GM12872 (cell line): ENCODE results near the gene TCF20.

Experiments used
- TF ChIP-seq, protein P1 (sequence below): IDR thresholded peaks from 3 replicates; pipeline ENCODE4 v1.5.1; 2011; ENCODE audit warnings: low read depth, mild to moderate bottlenecking, low read length, moderate library complexity; ENCODE audit not compliant: insufficient read depth

Gene TCF20

DNA sequence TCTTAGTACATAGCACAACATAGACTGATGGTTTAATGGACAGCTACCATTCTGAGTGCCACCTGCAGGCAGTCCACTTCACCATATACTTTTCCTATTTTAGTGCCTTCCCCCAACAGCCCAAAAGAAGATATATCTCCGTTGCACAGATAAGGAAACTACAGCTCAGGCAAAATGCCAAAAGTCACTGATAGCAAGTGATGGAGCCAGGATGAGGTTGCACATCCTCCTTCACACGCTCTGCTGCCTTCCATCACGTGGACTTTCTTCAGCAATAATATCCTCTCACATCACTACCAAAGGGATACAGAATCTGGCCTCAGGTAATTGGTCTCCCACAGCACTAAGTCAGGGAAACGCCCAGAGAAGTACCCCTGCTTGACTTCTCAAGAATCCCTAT lies 7.5 kb downstream of the TCF20 start:
- TF ChIP-seq, protein P1, sequence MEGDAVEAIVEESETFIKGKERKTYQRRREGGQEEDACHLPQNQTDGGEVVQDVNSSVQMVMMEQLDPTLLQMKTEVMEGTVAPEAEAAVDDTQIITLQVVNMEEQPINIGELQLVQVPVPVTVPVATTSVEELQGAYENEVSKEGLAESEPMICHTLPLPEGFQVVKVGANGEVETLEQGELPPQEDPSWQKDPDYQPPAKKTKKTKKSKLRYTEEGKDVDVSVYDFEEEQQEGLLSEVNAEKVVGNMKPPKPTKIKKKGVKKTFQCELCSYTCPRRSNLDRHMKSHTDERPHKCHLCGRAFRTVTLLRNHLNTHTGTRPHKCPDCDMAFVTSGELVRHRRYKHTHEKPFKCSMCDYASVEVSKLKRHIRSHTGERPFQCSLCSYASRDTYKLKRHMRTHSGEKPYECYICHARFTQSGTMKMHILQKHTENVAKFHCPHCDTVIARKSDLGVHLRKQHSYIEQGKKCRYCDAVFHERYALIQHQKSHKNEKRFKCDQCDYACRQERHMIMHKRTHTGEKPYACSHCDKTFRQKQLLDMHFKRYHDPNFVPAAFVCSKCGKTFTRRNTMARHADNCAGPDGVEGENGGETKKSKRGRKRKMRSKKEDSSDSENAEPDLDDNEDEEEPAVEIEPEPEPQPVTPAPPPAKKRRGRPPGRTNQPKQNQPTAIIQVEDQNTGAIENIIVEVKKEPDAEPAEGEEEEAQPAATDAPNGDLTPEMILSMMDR = no peak

DNA sequence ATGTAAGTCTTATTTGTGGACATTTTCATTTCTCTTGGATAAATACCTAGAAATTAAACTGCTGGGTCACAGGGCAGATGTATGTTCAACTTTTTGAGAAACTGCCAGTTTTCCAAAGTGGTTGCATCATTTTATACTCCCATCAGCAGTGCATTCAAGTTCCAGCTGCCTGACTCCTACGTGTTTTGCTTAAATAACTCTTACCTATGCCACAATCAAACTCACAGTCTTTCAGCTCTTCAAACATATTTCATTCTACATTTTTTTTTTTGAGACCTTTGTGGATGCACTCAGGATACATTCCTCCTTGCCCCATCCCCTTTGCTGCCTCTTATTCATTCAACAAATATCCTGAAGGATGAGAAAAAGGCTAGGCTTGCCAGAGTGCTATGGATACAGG lies 9.2 kb downstream of the TCF20 start:
- TF ChIP-seq, protein P1 = no peak

DNA sequence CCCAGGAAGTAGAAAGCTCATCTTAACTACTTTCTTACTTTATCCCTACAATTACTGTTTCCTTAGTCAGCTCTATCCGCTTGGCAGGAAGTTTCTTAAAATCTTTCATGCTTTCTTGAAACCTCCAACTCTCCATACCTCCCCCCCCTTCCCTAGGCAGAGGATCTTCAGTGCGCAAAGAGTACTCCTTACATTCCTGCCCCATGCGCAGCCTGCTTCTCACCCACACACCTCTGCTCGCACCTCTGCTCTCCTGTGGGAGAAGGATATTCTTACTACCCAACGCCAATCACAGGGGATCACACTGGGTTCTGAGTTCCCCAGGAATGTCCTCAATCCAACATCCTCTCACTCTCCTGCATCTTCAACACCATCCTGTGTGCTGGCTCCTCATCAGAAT lies 12.3 kb downstream of the TCF20 start:
- TF ChIP-seq, protein P1 = no peak

DNA sequence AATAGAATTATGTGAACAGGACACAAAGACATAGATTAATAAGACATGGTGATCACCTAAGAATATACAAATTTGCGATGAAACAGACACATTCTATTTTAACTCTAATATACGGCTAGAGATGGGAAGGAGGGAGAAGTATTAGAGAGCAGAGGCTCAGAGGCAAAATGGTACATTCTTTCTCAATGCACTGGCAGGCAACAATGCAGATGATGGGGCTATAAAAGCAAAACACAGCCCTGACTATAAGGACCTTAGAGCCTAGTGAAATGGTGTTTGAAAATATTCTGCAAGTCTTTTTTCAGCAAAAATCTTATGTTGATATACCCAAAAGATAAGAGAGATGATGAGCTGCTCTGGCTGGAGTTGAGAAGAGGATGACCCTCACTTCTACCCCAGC lies 13.1 kb downstream of the TCF20 start:
- TF ChIP-seq, protein P1 = no peak

DNA sequence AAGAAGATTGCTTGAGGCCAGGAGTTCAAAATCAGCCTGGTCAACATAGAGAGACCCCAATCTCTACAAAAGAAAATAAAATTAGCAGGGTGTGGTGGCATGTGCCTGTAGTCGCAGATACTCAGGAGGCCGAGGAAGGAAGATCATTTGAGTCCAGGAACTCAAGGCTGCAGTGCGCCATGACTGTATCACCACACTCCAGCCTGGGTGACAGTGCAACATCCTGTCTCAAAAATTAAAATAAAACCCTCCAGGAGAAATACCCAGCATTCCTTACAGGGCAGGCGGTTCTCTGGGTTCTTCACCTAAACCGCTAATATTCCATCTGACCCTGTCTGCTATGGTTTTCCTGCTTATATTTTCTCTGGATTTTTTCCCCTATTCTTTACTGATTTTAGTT lies 13.5 kb downstream of the TCF20 start:
- TF ChIP-seq, protein P1 = no peak

DNA sequence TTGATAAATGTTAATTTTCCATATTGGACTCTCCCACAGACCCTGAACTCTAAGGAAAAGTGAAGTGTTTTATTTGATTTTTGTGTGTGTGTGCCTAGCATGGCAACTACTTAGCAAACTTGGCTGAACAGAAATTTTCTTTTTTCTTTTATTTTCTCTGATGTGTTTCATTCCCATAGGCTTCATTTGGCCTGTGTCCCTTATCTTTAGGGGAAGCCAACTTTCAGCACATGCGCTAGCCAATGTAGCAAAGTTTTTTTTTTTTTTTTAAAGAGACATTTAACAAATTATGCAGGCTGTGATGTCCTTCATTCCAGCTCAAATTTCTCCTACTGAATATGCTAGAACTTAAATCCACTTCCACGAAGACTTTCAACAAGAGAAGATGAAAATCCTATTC lies 14.2 kb downstream of the TCF20 start:
- TF ChIP-seq, protein P1 = no peak

DNA sequence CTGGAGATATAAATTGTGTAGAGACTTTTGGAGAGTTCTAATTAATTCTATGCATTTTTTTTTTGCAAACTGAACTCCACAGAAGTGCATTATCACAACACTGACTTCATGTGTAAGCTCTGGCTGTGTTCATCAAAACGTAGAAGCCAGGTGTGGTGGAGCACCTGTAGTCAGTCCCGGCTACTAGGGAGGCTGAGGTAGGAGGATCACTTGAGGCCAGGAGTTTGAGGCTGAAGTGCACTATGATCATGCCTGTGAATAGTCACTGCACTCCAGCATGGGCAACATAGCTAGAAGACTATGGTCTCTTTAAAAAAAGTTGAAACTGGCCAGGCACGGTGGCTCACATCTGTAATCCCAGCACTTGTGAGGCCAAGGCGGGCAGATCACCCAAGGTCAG lies 20.6 kb downstream of the TCF20 start:
- TF ChIP-seq, protein P1 = no peak

DNA sequence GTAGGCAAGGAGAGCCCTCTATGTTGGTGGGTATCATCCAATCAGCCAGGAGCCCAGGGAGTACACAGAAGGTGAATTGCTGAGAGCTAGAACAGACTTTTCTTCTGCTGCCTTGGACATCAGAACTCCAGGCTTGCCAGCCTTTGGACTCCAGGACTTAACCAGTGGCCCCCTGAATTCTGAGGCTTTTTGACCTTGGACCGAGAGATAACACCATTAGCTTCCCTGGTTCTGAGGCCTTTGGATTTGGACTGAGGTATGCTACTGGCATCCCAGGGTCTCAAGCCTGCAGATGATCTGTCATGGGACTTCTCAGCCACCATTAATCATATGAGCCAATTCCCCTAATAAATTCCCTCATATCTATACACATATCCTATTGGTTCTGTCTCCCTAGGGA lies 21.5 kb downstream of the TCF20 start:
- TF ChIP-seq, protein P1 = no peak
